ENCODE measurements around the gene COL3A1.

DNA sequence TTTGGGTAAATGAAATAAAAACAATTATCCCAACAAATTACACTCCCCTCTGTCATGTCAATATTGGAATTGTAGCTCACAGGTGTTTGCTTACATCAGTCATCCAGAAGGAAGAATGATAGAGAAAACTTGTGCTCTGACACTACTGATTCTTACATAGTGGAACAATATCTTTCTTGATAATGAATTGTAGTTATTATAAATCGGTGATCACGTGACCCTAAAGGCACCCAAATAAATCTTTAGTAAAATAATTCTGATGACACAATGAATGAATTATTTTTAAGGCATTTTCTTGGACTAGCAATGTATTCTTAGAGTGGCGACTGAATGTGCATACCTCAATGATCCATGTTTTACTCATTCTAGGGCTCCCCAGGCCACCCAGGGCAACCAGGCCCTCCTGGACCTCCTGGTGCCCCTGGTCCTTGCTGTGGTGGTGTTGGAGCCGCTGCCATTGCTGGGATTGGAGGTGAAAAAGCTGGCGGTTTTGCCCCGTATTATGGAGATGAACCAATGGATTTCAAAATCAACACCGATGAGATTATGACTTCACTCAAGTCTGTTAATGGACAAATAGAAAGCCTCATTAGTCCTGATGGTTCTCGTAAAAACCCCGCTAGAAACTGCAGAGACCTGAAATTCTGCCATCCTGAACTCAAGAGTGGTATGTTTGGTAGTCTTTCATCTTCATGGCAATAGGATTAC is 34.5 kb downstream of the COL3A1 start:
- TF ChIP-seq EZH2phosphoT487 (conservative IDR thresholded peaks at IDR 0.05; ENCODE audit: low read length) (no peak), CTCF (IDR thresholded peaks at IDR 0.05; ENCODE audit: insufficient read depth, low read length, poor library complexity, severe bottlenecking) (no peak)

Measured in SU-DHL-6 (cell line).